A549 (cell line): ENCODE results near the gene CPLANE1. TPM values are rescaled to one million over a fixed set of nuclear protein-coding genes. Genes with fewer than 3 reads are reported as not detected.

Experiments used
- ATAC-seq, 2 experiments: fragments of 200-7000 bp in 1 of 2; fragments of >200 bp in 1 of 2; cut with Nextera tagmentation in 1 of 2; cut with Tn5 transposase in 1 of 2; 3 replicates each; pipeline versions ENCODE4 v1.8.0 to v1.9.1; 2018 to 2020; ENCODE audit warnings: mild to moderate bottlenecking in 1 of 2, moderate library complexity in 1 of 2
- CTCF ChIA-PET: fragments of 300-600 bp; sonication (Branson Sonifier 250); formaldehyde crosslinking; extraction: SDS; loops from one replicate; lab custom pipeline; 2021; ENCODE audit warnings: antibody characterized with exemption, inconsistent platforms; lab: Yijun Ruan, JAX
- POLR2A ChIA-PET: fragments of 350-600 bp; formaldehyde crosslinking; extraction: SDS; loops from one replicate; lab custom pipeline; 2021; ENCODE audit warnings: antibody characterized with exemption, inconsistent platforms; lab: Yijun Ruan, JAX
- DNase-seq, 2 experiments: peaks; one replicate each; pipeline versions ENCODE4 v3.0.0 to v3.0.0-alpha.2; 2011 to 2016; ENCODE audit warnings: low read depth in 1 of 2, low spot score in 1 of 2
- FAIRE-seq: peaks from 2 replicates; lab custom pipeline; 2011; peaks lifted over from hg19 to GRCh38; lab: Jason Lieb, UNC
- H3K27ac ChIP-seq, 2 experiments: fragments of >200 bp; sonication (Bioruptor Twin); formaldehyde crosslinking; 3 replicates each; pipeline ENCODE4 v1.5.1; 2016 to 2017
- H3K4me1 ChIP-seq: fragments of >200 bp; sonication (Bioruptor Twin); formaldehyde crosslinking; 3 replicates; pipeline ENCODE4 v1.6.1; 2016
- H3K4me2 ChIP-seq: fragments of >200 bp; sonication (Bioruptor Twin); formaldehyde crosslinking; 3 replicates; pipeline ENCODE4 v1.6.1; 2016
- H3K4me3 ChIP-seq: fragments of >200 bp; sonication (Bioruptor Twin); formaldehyde crosslinking; 3 replicates; pipeline ENCODE4 v1.5.1; 2016
- H3K9me3 ChIP-seq: fragments of >200 bp; sonication (Bioruptor Twin); formaldehyde crosslinking; 3 replicates; pipeline ENCODE4 v1.6.1; 2016
- BHLHE40 ChIP-seq: IDR thresholded peaks from 2 replicates; pipeline ENCODE4 v1.6.1; 2012; ENCODE audit warnings: low read depth, low read length, inconsistent platforms
- CBX2 ChIP-seq: fragments of 200-600 bp; sonication (generic); IDR thresholded peaks from 2 replicates; pipeline ENCODE4 v1.6.1; 2016; ENCODE audit warnings: low read depth, mild to moderate bottlenecking, borderline replicate concordance
- CBX8 ChIP-seq: fragments of 200-600 bp; sonication (generic); IDR thresholded peaks from 2 replicates; pipeline ENCODE4 v1.6.1; 2016
- CEBPB ChIP-seq, 2 experiments: fragments of >200 bp in 1 of 2; sonication (Bioruptor Twin) in 1 of 2; formaldehyde crosslinking in 1 of 2; IDR thresholded peaks; 2 replicates each; pipeline ENCODE4 v1.6.1; 2012 to 2016
- CHD2 ChIP-seq: fragments of 150-350 bp; IDR thresholded peaks from 2 replicates; pipeline ENCODE4 v1.6.1; 2014; ENCODE audit warnings: low read length; ENCODE audit not compliant: partially characterized antibody
- CHD4 ChIP-seq: fragments of 200-600 bp; sonication (generic); IDR thresholded peaks from 2 replicates; pipeline ENCODE4 v1.6.1; 2016; ENCODE audit warnings: antibody characterized with exemption, mild to moderate bottlenecking, borderline replicate concordance
- EHF ChIP-seq: fragments of 250-450 bp; sonication (Bioruptor Pico); IDR thresholded peaks from 2 replicates; pipeline ENCODE4 v1.5.0; 2020; ENCODE audit warnings: mild to moderate bottlenecking
- EHMT2 ChIP-seq: fragments of 200-600 bp; sonication (generic); IDR thresholded peaks from 2 replicates; pipeline ENCODE4 v1.6.1; 2016; ENCODE audit warnings: antibody characterized with exemption, low read depth, mild to moderate bottlenecking, moderate library complexity
- EP300 ChIP-seq, 2 experiments: fragments of >200 bp; sonication (Bioruptor Twin); formaldehyde crosslinking; IDR thresholded peaks; 2 replicates in 1 of 2; 3 replicates in 1 of 2; pipeline ENCODE4 v1.6.1; 2016 to 2017
- HDAC2 ChIP-seq: fragments of 200-600 bp; sonication (generic); IDR thresholded peaks from 2 replicates; pipeline ENCODE4 v1.6.1; 2016
- HOXA7 ChIP-seq: fragments of 250-450 bp; sonication (Bioruptor Pico); IDR thresholded peaks from 2 replicates; pipeline ENCODE4 v1.5.0; 2020; ENCODE audit warnings: mild to moderate bottlenecking, moderate library complexity
- JUN ChIP-seq, 2 experiments: fragments of >200 bp; sonication (Bioruptor Twin); formaldehyde crosslinking; IDR thresholded peaks; 2 replicates in 1 of 2; 3 replicates in 1 of 2; pipeline ENCODE4 v1.6.1; 2016 to 2017
- MAFK ChIP-seq: fragments of 450-650 bp; IDR thresholded peaks from 2 replicates; pipeline ENCODE4 v1.6.1; 2014; ENCODE audit not compliant: partially characterized antibody
- MAZ ChIP-seq: fragments of 150-350 bp; IDR thresholded peaks from 2 replicates; pipeline ENCODE4 v1.6.1; 2014; ENCODE audit warnings: antibody characterized with exemption, low read depth, low read length, borderline replicate concordance
- POLR2A ChIP-seq: IDR thresholded peaks from 2 replicates; pipeline ENCODE4 v1.6.1; 2012; ENCODE audit warnings: mild to moderate bottlenecking, low read length
- RAD21 ChIP-seq, 2 experiments: fragments of >200 bp in 1 of 2; sonication (Bioruptor Twin) in 1 of 2; formaldehyde crosslinking in 1 of 2; IDR thresholded peaks in 1 of 2; conservative IDR thresholded peaks in 1 of 2; 2 replicates in 1 of 2; 3 replicates in 1 of 2; pipeline ENCODE4 v1.6.1; 2012 to 2018; ENCODE audit warnings: inconsistent platforms in 1 of 2
- RCOR1 ChIP-seq: fragments of 150-350 bp; IDR thresholded peaks from 2 replicates; pipeline ENCODE4 v1.6.1; 2014; ENCODE audit warnings: antibody characterized with exemption, low read length, low read depth
- RNF2 ChIP-seq: fragments of 200-600 bp; sonication (generic); IDR thresholded peaks from 2 replicates; pipeline ENCODE4 v1.6.1; 2016; ENCODE audit warnings: low read depth, mild to moderate bottlenecking, antibody characterized with exemption, moderate library complexity, borderline replicate concordance
- SREBF2 ChIP-seq: fragments of 450-650 bp; IDR thresholded peaks from 2 replicates; pipeline ENCODE4 v1.6.1; 2014; ENCODE audit warnings: mild to moderate bottlenecking, moderate library complexity
- TFCP2L1 ChIP-seq: fragments of 250-450 bp; sonication (Bioruptor Pico); IDR thresholded peaks from 2 replicates; pipeline ENCODE4 v1.5.0; 2021; ENCODE audit warnings: mild to moderate bottlenecking
- ZNF302 ChIP-seq: fragments of 250-450 bp; sonication (Bioruptor Pico); IDR thresholded peaks from 2 replicates; pipeline ENCODE4 v1.9.0; 2021; ENCODE audit warnings: inconsistent platforms, mild to moderate bottlenecking, moderate library complexity
- WGBS: methylation state at CpG from one replicate; pipeline ENCODE4 v1.1.6; 2017; ENCODE audit errors: missing lambda C conversion rate; 5-methylcytosine and 5-hydroxymethylcytosine counted together
- polyA plus RNA-seq, 4 experiments: library from polyadenylated mRNA; depleted of rRNA in 3 of 4; stranded (reverse); fragments of >200 nt; fragmentation: RNase III in 1 of 4; extraction: RNeasy Plus Mini Kit Qiagen cat#74134 plus additional on column Dnase treatment in 1 of 4; gene quantifications; 2 replicates in 3 of 4; 3 replicates in 1 of 4; pipeline ENCODE4 v1.2.3, GENCODE V29; 2011 to 2017
- TF ChIP-seq, protein P1 (sequence below): fragments of 450-650 bp; IDR thresholded peaks from 2 replicates; pipeline ENCODE4 v1.6.1; 2014; ENCODE audit warnings: antibody characterized with exemption
- TF ChIP-seq, protein P2 (sequence below): IDR thresholded peaks from 2 replicates; pipeline ENCODE4 v1.6.1; 2012; ENCODE audit warnings: low read depth, borderline replicate concordance
- TF ChIP-seq, protein P3 (sequence below): fragments of 150-350 bp; IDR thresholded peaks from 2 replicates; pipeline ENCODE4 v1.6.1; 2014; ENCODE audit warnings: low read depth, mild to moderate bottlenecking, low read length
- TF ChIP-seq, protein P4 (sequence below): fragments of >200 bp; sonication (Bioruptor Twin); formaldehyde crosslinking; IDR thresholded peaks from 3 replicates; pipeline ENCODE4 v1.5.1; 2016
- TF ChIP-seq, protein P5 (sequence below): fragments of 250-450 bp; sonication (Bioruptor Pico); IDR thresholded peaks from 2 replicates; pipeline ENCODE4 v1.5.0; 2021; ENCODE audit warnings: mild to moderate bottlenecking, moderate library complexity, borderline replicate concordance

The CPLANE1 gene
- polyA plus RNA-seq, 2 of the 4 experiments (the other 2 are of a cell fraction): 5.5 to 15.7 TPM

DNA sequence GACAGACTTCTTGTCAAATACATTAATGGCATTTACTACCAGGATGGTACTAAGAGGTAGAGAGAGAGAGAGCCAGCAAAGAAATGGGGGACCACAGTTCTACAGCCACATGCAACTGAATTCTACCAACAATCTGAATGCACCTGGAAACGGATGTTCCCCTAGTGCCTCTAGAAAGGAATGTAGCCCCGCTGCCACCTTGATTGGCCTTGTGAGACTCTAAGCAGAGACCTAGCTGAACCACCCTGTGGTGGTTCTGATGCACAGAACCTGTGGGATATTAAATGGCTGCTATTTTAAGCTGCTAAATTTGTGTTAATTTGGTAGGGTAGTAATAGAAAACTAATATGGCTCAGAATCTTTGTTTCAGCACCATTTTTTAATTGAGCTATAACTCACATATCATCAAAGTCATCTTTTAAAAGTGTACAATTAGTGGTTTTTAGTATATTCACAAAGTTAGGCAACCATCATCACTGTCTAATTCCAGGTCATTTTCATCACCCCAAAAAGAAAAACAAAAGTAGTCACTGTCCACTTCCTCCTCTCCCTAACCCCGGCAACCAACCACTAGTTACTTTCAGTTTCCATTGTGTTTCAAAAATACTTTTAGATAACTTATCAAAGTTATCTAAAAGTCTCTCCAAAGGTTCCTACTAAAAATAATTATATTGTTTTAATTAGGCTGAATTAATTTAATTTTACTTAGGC lies 51.7 kb downstream of the CPLANE1 start:
- POLR2A ChIA-PET: no interaction called here
- no peak for TF ChIP-seq ZNF302 (CRISPR knock-in tag)
- TF ChIP-seq, protein P1, sequence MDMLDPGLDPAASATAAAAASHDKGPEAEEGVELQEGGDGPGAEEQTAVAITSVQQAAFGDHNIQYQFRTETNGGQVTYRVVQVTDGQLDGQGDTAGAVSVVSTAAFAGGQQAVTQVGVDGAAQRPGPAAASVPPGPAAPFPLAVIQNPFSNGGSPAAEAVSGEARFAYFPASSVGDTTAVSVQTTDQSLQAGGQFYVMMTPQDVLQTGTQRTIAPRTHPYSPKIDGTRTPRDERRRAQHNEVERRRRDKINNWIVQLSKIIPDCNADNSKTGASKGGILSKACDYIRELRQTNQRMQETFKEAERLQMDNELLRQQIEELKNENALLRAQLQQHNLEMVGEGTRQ: no peak
- TF ChIP-seq HDAC2: no peak
- no peak for TF ChIP-seq HOXA7 (CRISPR knock-in tag)
- Histone ChIP-seq H3K4me1 (no peaks in the 10 kb centered on the region), H3K4me2 (no peak overlapping the region), H3K9me3 (no peaks in the 10 kb centered on the region), H3K27ac (no peak overlapping the region), H3K4me3 (no peak overlapping the region)
- WGBS: 94% methylated on average over 3 of the region's 3 CpGs
- DNase-seq (no peak), ATAC-seq (no peak), FAIRE-seq (no peak)
- CTCF ChIA-PET: interaction anchor here (0.7 kb wide), 1 partner anchor 13 kb away, joined by 3 read pairs; no protein-coding TSS in a partner anchor

DNA sequence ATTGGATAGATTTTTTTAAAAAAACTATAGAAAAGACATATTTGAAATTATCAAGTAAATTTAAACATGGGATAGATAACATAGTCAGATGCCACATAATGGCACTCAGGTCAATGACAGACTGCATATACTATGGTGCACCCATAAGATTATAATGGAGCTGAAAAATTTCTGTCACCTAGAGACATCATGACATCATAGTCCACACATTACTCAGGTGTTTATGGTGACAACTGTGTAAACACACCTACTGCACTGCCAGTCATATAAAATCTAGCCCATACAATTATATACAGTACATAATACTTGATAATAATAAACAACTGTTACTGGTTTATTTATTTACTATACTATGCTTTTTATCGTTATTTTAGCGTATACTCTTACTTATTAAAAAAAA lies 58.6 kb downstream of the CPLANE1 start:
- POLR2A ChIA-PET: no interaction called here
- Histone ChIP-seq H3K4me2 (no peak overlapping the region), H3K9me3 (no peaks in the 10 kb centered on the region), H3K27ac (no peak overlapping the region), H3K4me1 (no peaks in the 10 kb centered on the region), H3K4me3 (no peak overlapping the region)
- DNase-seq (no peak), FAIRE-seq (no peak), ATAC-seq (no peak)
- TF ChIP-seq CHD2 (no peak), BHLHE40 (no peak), CBX8 (no peak), TFCP2L1 (CRISPR knock-in tag) (no peak), JUN (IDR thresholded peaks at IDR 0.05) (no peak), MAFK (no peak), RCOR1 (no peak), RAD21 (conservative IDR thresholded peaks at IDR 0.05 in 1 of 2, IDR thresholded peaks at IDR 0.05 in 1 of 2) (no peak), MAZ (no peak), CHD4 (no peak), RNF2 (no peak), EP300 (IDR thresholded peaks at IDR 0.05) (no peak), CBX2 (no peak), EHF (no peak)
- TF ChIP-seq, protein P2, sequence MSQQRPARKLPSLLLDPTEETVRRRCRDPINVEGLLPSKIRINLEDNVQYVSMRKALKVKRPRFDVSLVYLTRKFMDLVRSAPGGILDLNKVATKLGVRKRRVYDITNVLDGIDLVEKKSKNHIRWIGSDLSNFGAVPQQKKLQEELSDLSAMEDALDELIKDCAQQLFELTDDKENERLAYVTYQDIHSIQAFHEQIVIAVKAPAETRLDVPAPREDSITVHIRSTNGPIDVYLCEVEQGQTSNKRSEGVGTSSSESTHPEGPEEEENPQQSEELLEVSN: no peak
- TF ChIP-seq, protein P3, sequence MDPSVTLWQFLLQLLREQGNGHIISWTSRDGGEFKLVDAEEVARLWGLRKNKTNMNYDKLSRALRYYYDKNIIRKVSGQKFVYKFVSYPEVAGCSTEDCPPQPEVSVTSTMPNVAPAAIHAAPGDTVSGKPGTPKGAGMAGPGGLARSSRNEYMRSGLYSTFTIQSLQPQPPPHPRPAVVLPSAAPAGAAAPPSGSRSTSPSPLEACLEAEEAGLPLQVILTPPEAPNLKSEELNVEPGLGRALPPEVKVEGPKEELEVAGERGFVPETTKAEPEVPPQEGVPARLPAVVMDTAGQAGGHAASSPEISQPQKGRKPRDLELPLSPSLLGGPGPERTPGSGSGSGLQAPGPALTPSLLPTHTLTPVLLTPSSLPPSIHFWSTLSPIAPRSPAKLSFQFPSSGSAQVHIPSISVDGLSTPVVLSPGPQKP: no peak
- CTCF ChIA-PET: no interaction called here
- 95% methylated on average over 2 of the region's 2 CpGs for WGBS

DNA sequence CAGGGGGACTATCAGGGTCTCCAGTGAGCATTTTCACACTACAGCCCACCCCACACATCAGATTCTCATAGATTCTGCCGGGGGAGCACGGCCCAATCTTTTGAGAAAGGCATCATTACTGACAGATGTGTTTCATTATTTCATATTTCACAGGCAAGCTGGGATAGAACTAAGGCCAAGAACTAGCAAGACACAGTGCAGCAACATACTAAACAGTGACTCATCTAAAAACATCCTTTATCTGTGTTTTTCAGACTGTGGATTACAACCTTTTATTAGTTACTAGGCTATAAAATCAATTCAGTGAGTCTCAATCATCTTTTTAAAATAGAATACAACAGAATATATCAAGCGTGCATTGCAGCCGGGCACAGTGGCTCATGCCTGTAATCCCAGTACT lies 59.8 kb downstream of the CPLANE1 start:
- TF ChIP-seq CEBPB (IDR thresholded peaks at IDR 0.05) (no peak), EHMT2 (no peak), RNF2 (no peak), RCOR1 (no peak), POLR2A (no peak), BHLHE40 (no peak), EP300 (IDR thresholded peaks at IDR 0.05) (no peak), SREBF2 (no peak)
- TF ChIP-seq, protein P4, sequence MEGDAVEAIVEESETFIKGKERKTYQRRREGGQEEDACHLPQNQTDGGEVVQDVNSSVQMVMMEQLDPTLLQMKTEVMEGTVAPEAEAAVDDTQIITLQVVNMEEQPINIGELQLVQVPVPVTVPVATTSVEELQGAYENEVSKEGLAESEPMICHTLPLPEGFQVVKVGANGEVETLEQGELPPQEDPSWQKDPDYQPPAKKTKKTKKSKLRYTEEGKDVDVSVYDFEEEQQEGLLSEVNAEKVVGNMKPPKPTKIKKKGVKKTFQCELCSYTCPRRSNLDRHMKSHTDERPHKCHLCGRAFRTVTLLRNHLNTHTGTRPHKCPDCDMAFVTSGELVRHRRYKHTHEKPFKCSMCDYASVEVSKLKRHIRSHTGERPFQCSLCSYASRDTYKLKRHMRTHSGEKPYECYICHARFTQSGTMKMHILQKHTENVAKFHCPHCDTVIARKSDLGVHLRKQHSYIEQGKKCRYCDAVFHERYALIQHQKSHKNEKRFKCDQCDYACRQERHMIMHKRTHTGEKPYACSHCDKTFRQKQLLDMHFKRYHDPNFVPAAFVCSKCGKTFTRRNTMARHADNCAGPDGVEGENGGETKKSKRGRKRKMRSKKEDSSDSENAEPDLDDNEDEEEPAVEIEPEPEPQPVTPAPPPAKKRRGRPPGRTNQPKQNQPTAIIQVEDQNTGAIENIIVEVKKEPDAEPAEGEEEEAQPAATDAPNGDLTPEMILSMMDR: no peak
- TF ChIP-seq, protein P5, sequence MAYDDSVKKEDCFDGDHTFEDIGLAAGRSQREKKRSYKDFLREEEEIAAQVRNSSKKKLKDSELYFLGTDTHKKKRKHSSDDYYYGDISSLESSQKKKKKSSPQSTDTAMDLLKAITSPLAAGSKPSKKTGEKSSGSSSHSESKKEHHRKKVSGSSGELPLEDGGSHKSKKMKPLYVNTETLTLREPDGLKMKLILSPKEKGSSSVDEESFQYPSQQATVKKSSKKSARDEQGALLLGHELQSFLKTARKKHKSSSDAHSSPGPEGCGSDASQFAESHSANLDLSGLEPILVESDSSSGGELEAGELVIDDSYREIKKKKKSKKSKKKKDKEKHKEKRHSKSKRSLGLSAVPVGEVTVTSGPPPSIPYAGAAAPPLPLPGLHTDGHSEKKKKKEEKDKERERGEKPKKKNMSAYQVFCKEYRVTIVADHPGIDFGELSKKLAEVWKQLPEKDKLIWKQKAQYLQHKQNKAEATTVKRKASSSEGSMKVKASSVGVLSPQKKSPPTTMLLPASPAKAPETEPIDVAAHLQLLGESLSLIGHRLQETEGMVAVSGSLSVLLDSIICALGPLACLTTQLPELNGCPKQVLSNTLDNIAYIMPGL (CRISPR knock-in tag): no peak
- H3K4me2 ChIP-seq: no peak overlapping the region
- no peak overlapping the region for H3K4me3 ChIP-seq
- ATAC-seq (no peak), DNase-seq (no peak), FAIRE-seq (no peak)
- H3K4me1 ChIP-seq: no peaks in the 10 kb centered on the region
- ChIA-PET CTCF (no interaction called here), POLR2A (no interaction called here)
- 96% methylated on average over 4 of the region's 4 CpGs for WGBS
- no peak overlapping the region for H3K27ac ChIP-seq
- H3K9me3 ChIP-seq: no peaks in the 10 kb centered on the region
